ENCODE measurements around the gene TMEM38A.
"Not testable (repeated sequence)": the region's sequence is repeated elsewhere in the genome, so short reads cannot be mapped to it uniquely, and the experiment has no call there.

Gene TMEM38A

DNA sequence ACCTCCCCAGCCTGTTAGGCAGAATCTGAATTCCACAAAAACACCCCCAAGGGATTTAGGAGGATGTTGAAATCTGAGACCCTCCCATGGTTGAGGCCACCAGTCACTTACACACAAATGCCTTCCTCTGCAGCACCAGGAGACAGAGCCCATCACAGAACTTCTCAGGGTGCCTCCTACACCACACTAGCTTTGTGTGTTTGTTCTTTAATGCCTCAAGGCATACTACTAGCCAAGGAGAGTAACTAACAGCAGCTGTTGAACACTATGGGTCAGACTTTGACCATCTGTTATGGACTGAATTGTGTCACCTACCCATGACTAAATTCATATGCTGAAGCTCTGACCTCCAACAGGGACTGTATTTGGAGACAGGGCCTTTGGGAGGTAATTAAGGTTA, 23.4 kb upstream of the TMEM38A start:
- DNase-seq (ENCODE audit: low read depth in 2 of 3, low spot score in 1 of 3): no peak

DNA sequence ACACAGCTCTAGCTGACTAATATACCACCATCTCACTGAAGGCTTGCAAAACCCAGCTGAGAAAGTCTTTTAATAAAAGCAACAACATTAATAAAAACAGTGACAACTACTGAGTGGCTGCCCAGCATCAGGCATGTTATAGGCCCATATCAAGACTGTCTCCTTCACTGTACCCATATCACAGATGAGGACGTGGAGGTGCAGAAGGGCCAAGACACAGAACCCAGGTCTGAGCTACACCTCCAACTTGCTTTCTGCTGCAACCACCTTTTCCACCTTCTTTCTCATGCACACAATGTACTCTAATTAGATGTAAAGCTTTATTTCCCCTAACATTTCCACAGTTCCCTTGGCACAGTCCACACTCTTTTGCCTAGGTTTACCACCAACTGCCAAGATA, 22.3 kb upstream of the TMEM38A start:
- DNase-seq (ENCODE audit: low read depth in 2 of 3, low spot score in 1 of 3): no peak

DNA sequence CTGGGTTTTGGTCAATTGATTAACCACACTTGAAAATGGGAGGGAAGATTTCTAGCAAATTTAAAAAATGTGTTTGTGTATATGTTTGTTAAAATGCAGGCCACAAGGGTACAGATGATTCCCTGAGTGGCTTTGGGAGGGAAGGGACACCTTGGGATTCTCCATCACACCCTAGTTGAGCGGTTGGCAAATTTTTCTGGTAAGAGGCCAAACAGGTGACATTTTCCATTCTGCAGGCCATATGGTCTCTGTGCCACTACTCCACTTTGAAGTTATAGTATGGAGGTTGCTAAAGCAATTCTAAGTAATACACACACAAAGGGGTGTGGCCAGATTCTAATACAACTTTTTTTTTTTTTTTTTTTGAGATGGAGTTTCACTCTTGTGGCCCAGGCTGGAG, 20.0 kb upstream of the TMEM38A start:
- DNase-seq (ENCODE audit: low read depth in 2 of 3, low spot score in 1 of 3): no peak

DNA sequence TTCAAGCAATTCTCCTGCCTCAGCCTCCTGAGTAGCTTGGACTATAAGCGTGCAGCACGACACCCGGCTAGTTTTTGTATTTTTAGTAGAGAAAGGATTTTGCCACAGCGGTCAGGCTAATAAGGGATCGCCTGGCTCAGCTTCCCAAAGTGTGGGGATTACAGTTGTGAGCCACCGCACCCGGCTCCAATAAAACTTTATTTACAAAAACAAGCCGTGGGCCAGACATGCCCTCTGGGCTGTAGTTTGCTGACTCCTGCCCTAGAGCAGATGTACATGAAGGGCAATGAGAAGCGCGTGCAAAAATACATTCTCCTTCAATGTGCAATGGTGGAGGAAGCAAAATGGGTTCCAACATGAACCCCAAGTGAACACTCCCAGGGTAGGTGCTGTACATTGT, 19.2 kb upstream of the TMEM38A start:
- DNase-seq (ENCODE audit: low read depth in 2 of 3, low spot score in 1 of 3): no peak

DNA sequence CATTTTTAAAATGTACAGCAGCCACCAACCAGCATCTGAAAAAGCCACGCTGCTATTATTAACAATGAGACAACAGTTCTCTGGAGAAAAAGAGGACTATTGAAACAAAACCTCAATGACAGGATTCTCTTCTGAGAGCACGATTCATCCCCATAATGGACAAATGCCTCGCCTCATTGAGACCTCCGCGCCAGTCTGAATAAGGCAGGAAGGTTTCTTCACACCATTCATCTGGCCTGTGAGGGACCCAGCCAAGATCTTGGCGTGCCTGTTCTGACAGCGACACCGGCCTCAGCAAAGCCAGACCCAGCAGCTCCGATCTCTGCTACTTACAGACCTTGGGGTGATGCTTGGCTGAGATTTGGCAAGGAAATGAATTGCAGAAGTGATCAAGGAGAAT, 15.8 kb upstream of the TMEM38A start:
- no peak for DNase-seq (ENCODE audit: low read depth in 2 of 3, low spot score in 1 of 3)

DNA sequence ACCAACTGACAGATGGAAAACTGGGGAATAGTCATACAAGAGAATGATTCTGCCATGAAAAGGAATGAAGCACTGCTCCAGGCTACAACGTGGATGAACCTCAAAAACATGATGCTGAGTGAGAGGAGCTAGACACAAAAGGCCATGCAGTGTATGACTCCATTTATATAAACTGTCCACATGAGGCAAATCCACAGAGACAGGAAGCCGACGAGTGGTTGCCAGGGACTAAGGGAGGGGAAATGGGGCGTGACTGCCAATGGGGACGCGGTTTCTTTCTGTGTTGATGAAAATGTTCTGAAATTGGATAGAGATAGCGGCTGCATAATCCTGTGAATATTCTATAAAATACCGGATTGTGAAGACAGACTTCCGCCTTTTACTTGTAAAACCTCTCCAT, 11.2 kb upstream of the TMEM38A start:
- no peak for DNase-seq (ENCODE audit: low read depth in 2 of 3, low spot score in 1 of 3)

DNA sequence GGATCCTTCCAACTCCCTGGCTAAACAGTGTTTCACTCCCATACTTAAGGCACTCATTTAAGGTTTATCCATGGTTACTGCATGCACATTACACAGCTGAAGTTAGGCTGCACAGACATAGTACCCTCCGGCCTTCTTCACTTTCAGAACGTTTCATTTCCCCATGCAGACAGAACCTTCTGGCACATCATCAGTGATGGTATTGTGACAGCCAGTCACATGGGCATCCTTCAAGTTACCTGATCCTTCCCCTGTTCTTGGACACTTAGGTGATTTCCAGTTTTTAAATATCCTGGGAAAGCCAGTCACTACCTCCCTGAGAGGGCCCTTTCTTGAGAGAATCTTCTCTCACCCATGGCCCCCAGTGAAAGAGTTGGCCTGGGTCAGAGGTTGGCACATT, 10.1 kb upstream of the TMEM38A start:
- DNase-seq (ENCODE audit: low read depth in 2 of 3, low spot score in 1 of 3): no peak

DNA sequence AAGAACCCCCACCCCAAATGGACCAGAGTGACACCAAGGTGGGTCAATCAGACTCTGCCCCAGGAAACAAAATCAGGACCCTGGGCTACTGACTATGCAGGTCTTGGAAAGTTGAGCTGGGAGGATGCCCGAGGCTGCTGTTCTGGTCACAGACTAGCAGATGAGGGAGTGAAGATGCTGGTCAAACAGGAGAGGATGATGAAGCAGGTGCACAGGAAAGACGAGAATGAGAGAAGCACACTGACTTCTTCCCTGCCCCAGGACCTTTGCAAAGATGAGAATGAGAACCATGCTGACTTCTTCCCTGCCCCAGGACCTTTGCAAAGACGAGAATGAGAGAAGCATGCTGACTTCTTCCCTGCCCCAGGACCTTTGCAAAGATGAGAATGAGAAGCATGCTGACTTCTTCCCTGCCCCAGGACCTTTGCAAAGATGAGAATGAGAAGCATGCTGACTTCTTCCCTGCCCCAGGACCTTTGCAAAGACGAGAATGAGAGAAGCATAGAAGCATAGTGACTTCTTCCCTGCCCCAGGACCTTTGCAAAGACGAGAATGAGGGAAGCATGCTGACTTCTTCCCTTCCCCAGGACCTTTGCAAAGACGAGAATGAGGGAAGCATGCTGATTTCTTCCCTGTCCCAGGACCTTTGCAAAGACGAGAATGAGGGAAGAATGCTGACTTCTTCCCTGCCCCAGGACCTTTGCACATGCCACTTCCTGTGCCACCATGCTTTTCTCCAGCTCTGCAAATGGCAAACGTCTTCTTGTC, 9.3 kb upstream of the TMEM38A start:
- not testable (repeated sequence) for DNase-seq (ENCODE audit: low read depth in 2 of 3, low spot score in 1 of 3)

DNA sequence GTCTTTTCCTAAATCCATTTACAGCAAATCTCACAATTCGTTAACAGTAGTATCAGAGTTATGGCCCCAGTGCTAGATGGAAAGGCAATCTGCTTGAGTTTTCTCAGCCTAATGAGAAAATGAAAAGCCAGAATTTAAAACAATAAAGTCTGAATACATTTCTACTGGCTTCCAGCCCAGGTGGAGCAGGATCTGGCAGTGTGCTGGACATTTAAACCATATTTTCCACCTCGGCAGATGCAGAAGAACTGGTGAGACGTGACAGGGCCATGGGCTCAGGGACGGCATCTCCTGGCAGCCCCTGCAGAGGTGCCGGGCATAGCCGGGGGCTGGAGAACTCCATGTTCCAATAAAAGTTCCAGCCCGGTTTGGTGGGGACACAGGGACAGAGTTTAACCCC, 8.1 kb upstream of the TMEM38A start:
- no peak for DNase-seq (ENCODE audit: low read depth in 2 of 3, low spot score in 1 of 3)

DNA sequence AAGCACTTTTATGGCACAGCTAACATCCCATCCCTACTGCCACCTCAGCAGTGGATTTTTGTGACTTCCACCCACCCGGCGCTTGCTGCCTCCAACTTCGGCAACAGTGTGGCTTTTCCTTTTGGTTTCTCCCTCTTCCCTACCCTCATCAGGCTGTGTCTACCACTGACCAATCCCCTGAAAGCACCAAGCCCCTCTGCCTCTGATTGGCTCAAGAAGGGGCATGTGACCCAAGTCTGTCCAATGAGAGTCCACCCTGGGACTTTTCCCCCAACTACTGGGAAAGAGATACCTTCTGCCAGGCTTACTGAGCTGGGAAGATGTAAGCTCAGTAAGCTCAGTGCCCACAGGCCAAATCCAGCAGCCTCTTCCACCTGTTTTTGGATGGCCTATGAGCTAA, 6.8 kb upstream of the TMEM38A start:
- no peak for DNase-seq (ENCODE audit: low read depth in 2 of 3, low spot score in 1 of 3)

DNA sequence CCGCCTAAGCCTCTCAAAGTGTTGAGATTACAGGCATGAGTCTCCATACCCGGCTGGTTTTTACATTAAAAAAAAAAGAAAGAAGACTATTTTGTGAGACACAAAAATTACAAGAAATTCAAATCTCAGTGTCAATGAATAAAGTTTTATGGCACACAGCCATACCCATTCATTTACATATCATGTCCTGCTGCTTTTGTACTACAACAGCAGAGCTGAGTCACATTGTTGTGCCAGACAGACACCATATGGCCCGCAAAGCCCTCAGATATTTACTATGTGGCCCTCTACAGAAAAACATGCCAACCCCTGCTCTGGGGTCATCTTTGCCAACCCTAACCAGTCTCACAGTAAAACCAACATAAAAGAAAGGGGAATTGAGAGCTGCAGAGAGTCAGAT, 6.3 kb upstream of the TMEM38A start:
- DNase-seq (ENCODE audit: low read depth in 2 of 3, low spot score in 1 of 3): no peak

DNA sequence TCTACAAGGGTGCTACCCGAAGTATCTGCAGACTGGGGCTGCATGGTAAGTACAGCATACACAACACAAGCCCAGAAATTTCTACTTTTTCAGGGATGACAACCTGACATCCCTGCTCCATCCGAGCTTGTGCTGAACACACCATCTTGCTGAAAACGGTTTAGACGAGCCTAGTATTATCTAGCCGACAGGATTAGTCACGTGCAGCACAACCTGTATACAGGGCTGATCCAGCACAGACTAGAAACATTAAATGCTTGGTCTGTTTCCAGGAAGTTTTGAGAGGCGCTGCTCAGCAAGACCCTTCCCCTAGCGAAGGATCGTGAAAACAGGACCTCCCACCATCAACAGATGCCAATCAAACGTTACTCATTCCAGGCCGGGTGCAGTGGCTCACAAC, 5.2 kb upstream of the TMEM38A start:
- no peak for DNase-seq (ENCODE audit: low read depth in 2 of 3, low spot score in 1 of 3)

DNA sequence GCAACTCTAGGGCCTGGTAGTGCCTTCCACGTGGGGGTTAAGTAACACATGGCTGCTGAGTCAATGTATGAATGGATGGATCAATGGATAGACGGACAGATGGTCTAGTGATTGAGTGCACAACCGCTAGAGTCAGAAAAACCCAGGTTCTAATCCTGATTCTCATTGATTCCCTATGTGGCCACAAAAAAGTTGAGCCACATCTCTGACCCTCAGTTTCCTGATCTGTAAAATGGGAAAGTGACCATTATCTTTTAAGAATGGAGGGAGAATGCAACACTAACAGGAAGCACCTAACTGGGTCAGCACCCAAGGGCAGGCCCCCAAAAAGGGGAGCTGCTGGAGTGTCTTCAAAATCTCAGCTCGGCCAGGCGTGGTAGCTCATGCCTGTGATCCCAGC, 3.6 kb upstream of the TMEM38A start:
- DNase-seq (ENCODE audit: low read depth in 2 of 3, low spot score in 1 of 3): no peak

DNA sequence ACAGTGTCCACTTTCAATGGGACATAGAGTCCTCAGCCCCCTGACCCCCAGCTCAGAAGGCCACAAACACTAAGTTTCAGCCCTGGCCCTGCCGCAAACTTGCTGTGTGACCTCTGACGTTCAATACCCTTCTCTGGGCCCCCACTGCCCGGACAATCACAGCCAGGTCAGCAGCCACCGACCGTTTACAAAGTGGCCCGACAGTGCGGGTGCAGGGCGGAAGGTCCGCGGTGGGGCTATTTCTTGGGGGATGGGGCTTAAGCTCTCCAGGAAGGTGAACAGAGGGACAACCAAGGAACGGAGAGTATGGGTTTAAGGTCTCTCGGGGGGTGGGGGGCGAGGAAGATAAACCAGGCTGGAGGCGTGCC, 1.5 kb upstream of the TMEM38A start:
- no peak for DNase-seq (ENCODE audit: low read depth in 2 of 3, low spot score in 1 of 3)

DNA sequence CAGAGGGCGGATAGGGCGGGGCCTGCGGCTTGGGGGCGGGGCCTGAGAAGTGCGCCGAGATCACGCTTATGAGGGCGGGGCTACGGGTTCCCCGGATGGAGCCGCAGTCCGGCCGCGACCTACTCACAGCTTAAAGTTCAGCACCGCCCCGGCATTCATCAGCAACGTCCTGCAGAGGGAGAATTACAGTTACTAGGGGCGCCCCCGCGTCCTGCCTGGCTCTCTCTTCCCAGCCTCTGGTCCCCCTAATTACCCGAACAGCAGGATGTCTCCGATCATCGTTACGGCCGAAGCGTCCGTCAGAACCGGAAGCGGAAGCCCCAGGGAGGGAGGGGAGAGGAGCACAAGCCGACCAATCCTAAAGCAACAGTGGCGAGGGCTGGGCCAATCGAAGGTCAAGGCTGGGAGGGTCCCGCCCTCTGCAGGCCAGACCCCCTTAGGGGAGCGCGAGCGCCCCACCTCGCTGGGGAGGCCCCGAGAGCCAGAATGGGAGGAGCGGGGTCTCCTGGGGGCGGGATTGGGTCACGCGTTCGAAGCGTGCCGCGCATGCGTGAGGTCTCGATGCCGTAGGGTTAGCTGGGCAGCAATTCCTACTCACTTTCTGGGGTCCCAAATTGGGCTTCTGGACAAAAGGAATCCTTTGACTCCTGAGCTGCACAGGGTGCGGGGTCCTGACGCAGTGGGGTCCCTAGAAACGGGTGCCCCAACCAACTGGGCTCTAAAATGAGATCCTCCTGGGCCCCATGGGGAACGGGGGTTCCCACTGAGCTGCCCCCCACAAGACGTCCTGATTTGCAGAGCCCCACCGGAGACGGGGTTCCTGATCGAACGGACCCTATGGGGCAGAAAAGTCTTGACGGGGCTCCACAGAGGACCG, 869 bp upstream of the TMEM38A start, which contains the start of gene SMIM7:
SMIM7 (minus strand) TSS at position 313 of the 877 bp plus-strand sequence; CDS start at position 279, 34 bp downstream.
- DNase-seq (ENCODE audit: low read depth in 2 of 3, low spot score in 1 of 3): peak; percentile 94 to 98 (median 98)

DNA sequence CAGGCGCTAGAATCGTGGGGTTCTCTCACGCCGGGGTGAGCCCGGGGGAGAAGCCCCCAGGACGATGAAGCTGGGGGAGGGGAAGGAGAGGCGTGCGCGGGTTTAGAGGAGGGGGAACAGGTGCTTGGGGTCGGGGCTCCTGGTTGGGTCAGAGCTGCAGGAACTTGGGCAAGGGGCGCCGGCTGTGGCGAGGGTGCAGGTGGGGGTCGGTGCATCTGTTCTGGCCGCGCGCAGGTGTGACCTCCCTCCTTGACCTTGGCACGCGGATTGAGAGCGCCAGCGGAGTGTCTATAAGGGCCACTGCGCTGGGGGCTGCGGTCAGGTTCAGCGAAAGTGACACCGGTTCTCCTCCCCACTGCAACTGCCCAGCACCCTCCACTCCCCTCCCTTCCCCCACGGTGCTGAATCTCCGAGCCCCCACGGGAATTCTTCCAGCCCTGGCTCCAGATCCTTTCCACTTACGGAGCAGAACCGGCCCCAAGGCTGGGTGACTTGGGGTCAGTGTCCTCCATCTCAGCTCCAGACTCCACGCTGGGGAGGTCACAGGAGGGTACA, 618 bp downstream of the TMEM38A start:
- no peak for DNase-seq (ENCODE audit: low read depth in 2 of 3, low spot score in 1 of 3)

DNA sequence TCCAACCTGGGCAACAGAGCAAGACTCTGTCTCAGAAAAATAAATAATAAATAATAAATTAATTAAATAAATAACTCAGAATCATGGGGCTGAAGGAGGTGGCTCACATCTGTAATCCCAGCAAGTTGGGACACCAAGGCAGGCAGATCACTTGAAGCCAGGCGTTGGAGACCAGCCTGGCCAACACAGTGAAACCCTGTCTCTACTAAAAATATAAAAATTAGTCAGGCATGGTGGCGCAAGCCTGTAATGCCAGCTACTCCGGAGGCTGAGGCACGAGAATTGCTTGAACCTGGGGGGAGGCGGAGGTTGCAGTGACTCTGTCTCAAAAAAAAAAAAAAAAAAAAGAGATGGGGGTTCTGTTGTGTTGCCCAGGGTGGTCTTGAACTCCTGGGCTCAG, 7.2 kb downstream of the TMEM38A start:
- DNase-seq (ENCODE audit: low read depth in 2 of 3, low spot score in 1 of 3): no peak

DNA sequence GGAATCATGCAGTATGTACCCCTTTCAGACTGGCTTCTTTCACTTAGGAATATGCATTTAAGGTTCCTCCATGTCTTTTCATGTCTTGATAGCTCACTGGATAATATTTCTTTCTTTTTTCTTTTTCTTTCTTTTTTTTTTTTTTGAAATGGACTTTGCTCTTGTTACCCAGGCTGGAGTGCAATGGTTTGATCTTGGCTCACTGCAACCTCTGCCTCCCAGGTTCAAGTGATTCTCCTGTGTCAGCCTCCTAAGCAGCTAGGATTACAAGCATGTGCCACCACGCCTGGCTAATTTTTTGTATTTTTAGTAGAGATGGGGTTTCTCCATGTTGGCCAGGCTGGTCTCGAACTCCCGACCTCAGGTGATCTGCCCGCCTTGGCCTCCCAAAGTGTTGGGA, 7.8 kb downstream of the TMEM38A start:
- DNase-seq (ENCODE audit: low read depth in 2 of 3, low spot score in 1 of 3): not testable (repeated sequence)

DNA sequence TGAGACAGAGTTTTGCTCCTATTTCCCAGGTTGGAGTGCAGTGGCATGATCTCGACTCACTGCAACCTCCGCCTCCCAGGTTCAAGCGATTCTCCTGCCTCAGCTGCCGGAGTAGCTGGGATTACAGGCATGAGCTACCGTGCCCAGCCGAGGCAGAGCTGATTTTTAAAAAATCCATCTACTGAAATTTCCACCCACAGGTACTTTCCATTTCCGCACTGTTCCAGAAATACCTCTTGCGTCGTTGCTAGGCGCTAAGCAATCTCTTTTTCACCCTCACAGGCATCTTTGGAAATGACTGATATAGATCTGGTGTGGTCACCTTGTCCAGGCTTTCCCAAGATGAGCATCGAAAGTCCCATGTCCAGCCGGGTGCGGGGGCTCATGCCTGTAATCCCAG, 9.4 kb downstream of the TMEM38A start:
- no peak for DNase-seq (ENCODE audit: low read depth in 2 of 3, low spot score in 1 of 3)

DNA sequence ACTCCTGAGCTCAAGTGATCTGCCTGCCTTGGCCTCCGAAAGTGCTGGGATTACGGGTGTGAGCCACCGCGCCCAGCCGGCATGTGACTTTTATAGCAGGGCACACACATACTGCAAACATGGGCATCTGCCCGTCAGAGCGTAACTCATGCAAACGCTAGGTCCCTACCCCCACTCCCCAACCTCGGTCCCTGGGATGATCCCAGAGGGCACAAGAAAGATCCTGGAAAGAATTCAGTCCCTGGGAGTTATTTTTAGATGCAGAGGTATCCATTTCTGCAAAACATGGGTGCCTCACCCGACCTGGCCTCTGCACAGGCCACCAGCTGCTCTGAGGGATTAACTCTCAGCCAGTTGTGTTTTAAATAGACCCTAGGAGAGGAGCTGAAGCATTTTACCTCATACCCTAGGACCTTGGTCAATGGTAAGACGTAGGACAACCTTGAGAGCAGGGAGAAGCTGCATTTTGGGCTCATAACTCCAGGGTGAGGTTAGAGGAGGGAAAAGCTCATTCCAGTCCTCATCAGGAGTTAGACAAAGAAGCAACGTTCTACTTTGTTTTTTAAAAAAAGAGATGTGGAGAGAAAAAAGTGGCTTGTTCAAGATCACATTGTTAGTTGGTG, 10.8 kb downstream of the TMEM38A start:
- DNase-seq (ENCODE audit: low read depth in 2 of 3, low spot score in 1 of 3): no peak

DNA sequence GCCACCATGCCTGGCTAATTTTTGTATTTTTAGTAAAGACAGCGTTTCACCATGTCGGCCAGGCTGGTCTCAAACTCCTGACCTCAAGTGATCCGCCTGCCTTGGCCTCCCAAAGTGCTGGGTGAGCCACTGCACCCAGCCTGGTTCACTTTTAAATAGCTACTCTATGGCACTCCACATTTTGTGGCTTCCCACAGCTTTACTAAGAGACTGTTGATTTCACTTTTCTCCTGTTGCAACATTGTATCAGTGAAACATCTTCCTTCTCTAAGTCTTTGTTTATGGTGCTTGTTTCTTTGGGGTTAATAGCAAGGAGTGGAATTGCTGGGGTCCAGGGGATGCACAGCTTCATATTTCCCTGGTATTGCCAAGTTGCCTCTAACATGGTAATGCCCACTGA, 12.3 kb downstream of the TMEM38A start:
- DNase-seq (ENCODE audit: low read depth in 2 of 3, low spot score in 1 of 3): no peak

DNA sequence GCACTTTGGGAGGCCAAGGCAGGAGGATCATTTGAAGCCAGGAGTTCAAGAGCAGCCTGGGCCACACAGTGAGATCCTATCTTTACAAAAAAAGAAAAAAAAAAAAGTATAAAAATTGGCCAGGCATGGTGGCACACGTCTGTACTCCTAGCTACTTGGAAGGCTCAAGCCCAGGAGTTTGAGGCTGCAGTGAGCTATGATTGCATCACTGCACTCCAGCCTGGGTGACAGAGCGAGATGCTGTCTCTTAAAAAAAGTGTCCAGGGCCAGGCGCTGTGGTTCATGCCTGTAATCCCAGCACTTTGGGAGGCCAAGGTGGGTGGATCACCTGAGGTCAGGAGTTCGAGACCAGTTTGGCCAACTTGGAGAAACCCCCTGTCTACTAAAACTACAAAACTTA, 12.9 kb downstream of the TMEM38A start:
- DNase-seq (ENCODE audit: low read depth in 2 of 3, low spot score in 1 of 3): not testable (repeated sequence)
